Occipital lobe (tissue), 2 donors: Measurements from ENCODE around the gene URM1. TPM values are rescaled to one million over a fixed set of nuclear protein-coding genes. Genes with fewer than 3 reads are reported as not detected.

Experiments used
- DNase-seq: peaks from one replicate; lab custom pipeline; 2025; lab: John Stamatoyannopoulos, UW
- total RNA-seq: library from RNA; depleted of rRNA; stranded (reverse); fragments of >200 nt; gene quantifications from one replicate; pipeline ENCODE4 v1.2.3, GENCODE V29; 2014

The URM1 gene
- total RNA-seq, 1 donor from 2014 or later = 21.8 TPM

- no peak for DNase-seq
Observed at GRCh38 chr9:128385496-128386460, 14.6 kb downstream of the URM1 start.

GRCh38 chr9:128388150-128388549 lies 17.0 kb downstream of the URM1 start:
- DNase-seq = no peak

- DNase-seq = no peak
Observed at GRCh38 chr9:128389395-128390149, 18.4 kb downstream of the URM1 start.

GRCh38 chr9:128390150-128390812 lies 19.1 kb downstream of the URM1 start:
- DNase-seq = no peak

- DNase-seq = no peak
Observed at GRCh38 chr9:128390813-128391711, 19.9 kb downstream of the URM1 start.

- no peak for DNase-seq
Observed at GRCh38 chr9:128391956-128392301, 20.8 kb downstream of the URM1 start.

GRCh38 chr9:128392302-128393144 lies 21.3 kb downstream of the URM1 start:
- DNase-seq = no peak

GRCh38 chr9:128393145-128393775 lies 22.1 kb downstream of the URM1 start:
- peak; percentile 87 for DNase-seq

GRCh38 chr9:128393970-128394369 lies 22.8 kb downstream of the URM1 start:
- DNase-seq = no peak

GRCh38 chr9:128394379-128395168 lies 23.4 kb downstream of the URM1 start:
- no peak for DNase-seq

- no peak for DNase-seq
Observed at GRCh38 chr9:128396970-128397613, 25.9 kb downstream of the URM1 start.

- DNase-seq = no peak
Observed at GRCh38 chr9:128397831-128398230, 26.7 kb downstream of the URM1 start.

- DNase-seq = no peak
Observed at GRCh38 chr9:128399861-128400260, 28.7 kb downstream of the URM1 start.

GRCh38 chr9:128404560-128404959 lies 33.4 kb downstream of the URM1 start:
- no peak for DNase-seq

- no peak for DNase-seq
Observed at GRCh38 chr9:128405077-128405779, 34.1 kb downstream of the URM1 start.

GRCh38 chr9:128405780-128406171 lies 34.6 kb downstream of the URM1 start:
- DNase-seq = no peak

- DNase-seq = no peak
Observed at GRCh38 chr9:128406848-128407391, 35.7 kb downstream of the URM1 start.
